Measurements from ENCODE around the gene FAP. TPM values are rescaled to one million over a fixed set of nuclear protein-coding genes. Genes with fewer than 3 reads are reported as not detected.

FAP gene
- total RNA-seq, 1 donor from 2014 or later = not detected

DNA sequence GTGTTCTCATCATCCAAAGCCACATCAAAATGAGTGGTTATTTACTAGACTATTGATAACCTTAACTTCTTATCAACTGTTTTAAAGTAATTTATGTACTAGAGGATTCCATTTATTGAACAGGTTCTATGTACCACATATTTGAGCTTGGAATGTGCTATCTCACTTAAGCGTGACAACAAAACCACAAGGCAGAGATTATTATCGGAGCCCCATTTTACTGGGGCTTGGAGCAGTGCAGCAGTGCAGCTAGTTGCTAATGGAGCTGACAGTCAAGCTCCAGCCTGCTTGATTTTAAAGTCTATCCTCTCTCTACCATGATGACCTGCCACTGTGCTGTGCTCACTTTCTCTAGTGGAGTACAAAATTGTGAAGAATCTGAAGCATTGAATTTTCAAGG is 115.8 kb downstream of the FAP start:
- Mint-ChIP-seq H3K27ac (no peak overlapping the region), H3K36me3 (no peaks in the 10 kb centered on the region), H3K9me3 (peaks cover 4% of the 10 kb centered on the region), H3K4me1 (no peaks in the 10 kb centered on the region), H3K4me3 (no peak overlapping the region), H3K27me3 (ENCODE audit: insufficient read depth, low read depth) (no peaks in the 10 kb centered on the region)
- Histone ChIP-seq H3K27ac (no peak overlapping the region), H3K79me2 (ENCODE audit: low read depth) (no peaks in the 10 kb centered on the region), H3K9ac (no peak overlapping the region), H3K27me3 (no peaks in the 10 kb centered on the region), H3K9me3 (ENCODE audit: low read depth) (no peaks in the 10 kb centered on the region), H2AFZ (replicated peaks) (no peak overlapping the region), H3K4me1 (no peaks in the 10 kb centered on the region), H4K20me1 (ENCODE audit: low read depth) (no peaks in the 10 kb centered on the region), H3K4me3 (no peak overlapping the region), H3K4me2 (no peak overlapping the region), H3K36me3 (no peaks in the 10 kb centered on the region), H3F3A (ENCODE audit: low read depth) (no peaks in the 10 kb centered on the region)
- no peak for DNase-seq (ENCODE audit: low spot score)
- TF ChIP-seq, protein P1, sequence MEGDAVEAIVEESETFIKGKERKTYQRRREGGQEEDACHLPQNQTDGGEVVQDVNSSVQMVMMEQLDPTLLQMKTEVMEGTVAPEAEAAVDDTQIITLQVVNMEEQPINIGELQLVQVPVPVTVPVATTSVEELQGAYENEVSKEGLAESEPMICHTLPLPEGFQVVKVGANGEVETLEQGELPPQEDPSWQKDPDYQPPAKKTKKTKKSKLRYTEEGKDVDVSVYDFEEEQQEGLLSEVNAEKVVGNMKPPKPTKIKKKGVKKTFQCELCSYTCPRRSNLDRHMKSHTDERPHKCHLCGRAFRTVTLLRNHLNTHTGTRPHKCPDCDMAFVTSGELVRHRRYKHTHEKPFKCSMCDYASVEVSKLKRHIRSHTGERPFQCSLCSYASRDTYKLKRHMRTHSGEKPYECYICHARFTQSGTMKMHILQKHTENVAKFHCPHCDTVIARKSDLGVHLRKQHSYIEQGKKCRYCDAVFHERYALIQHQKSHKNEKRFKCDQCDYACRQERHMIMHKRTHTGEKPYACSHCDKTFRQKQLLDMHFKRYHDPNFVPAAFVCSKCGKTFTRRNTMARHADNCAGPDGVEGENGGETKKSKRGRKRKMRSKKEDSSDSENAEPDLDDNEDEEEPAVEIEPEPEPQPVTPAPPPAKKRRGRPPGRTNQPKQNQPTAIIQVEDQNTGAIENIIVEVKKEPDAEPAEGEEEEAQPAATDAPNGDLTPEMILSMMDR (IDR thresholded peaks at IDR 0.05) = no peak
- TF ChIP-seq EZH2phosphoT487 (IDR thresholded peaks at IDR 0.05) (no peak), EZH2 (IDR thresholded peaks at IDR 0.05) (no peak)

DNA sequence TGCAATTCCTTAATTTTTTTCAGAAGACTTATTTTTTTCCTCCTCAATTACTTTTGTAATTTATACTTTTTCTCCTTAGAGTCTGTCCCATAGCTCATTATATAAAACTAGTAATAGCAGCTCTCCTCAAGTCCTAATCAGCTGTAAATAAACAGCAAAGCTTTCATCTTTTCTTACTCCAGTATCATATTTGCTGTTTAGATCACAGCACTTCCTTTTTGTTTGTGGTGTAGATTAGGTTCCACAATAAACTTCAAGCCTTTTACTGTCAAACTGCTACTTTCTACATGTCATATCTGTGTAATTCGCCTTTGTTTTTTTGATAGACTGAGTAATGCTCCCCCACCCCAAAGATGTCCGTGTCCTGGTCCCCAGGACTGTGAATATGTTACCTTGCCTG is 116.7 kb downstream of the FAP start:
- no peaks in the 10 kb centered on the region for H3K27me3 ChIP-seq
- no peaks in the 10 kb centered on the region for H3K9me3 ChIP-seq (ENCODE audit: low read depth)
- DNase-seq (ENCODE audit: low spot score) = no peak
- TF ChIP-seq, protein P1 (IDR thresholded peaks at IDR 0.05) = no peak
- no peak for TF ChIP-seq EZH2 (IDR thresholded peaks at IDR 0.05)
- no peak for TF ChIP-seq EZH2phosphoT487 (IDR thresholded peaks at IDR 0.05)
- no peak overlapping the region for H3K4me3 ChIP-seq
- H3K4me1 Mint-ChIP-seq = no peaks in the 10 kb centered on the region
- H3K36me3 ChIP-seq = no peaks in the 10 kb centered on the region
- H3K9me3 Mint-ChIP-seq = peaks cover 4% of the 10 kb centered on the region
- H3K4me1 ChIP-seq = no peaks in the 10 kb centered on the region
- H3K36me3 Mint-ChIP-seq = no peaks in the 10 kb centered on the region
- H3K27me3 Mint-ChIP-seq (ENCODE audit: insufficient read depth, low read depth) = no peaks in the 10 kb centered on the region
- no peak overlapping the region for H3K4me3 Mint-ChIP-seq
- no peak overlapping the region for H3K27ac Mint-ChIP-seq
- no peak overlapping the region for H2AFZ ChIP-seq (replicated peaks)
- H3K27ac ChIP-seq = no peak overlapping the region
- H3K9ac ChIP-seq = no peak overlapping the region
- no peaks in the 10 kb centered on the region for H3F3A ChIP-seq (ENCODE audit: low read depth)
- H4K20me1 ChIP-seq (ENCODE audit: low read depth) = no peaks in the 10 kb centered on the region
- no peak overlapping the region for H3K4me2 ChIP-seq
- H3K79me2 ChIP-seq (ENCODE audit: low read depth) = no peaks in the 10 kb centered on the region

DNA sequence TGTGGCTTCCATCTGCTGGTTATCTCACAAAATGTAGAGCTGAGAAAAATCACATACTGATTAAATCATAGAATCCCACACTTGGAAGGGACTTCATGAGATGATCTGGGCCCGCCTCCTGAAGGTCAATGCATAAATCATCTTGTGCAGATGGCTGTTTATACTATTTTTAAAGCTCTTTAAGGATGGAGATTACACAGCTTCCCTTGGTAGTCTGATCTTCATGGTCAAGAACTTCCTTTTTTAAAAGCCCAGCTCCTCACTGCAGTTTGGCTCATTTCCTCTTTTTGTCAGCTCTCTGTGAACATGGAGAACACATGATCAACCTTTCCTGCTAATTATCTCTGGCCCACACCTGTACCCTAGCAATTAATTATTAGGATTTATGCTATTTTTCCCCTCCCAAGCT is 117.1 kb downstream of the FAP start:
- Histone ChIP-seq H3K79me2 (ENCODE audit: low read depth) (no peaks in the 10 kb centered on the region), H3K4me3 (no peak overlapping the region), H3K27ac (no peak overlapping the region), H3K4me1 (peaks cover under 1% of the 10 kb centered on the region), H4K20me1 (ENCODE audit: low read depth) (no peaks in the 10 kb centered on the region), H3K9me3 (ENCODE audit: low read depth) (no peaks in the 10 kb centered on the region), H3K36me3 (no peaks in the 10 kb centered on the region), H3K27me3 (no peaks in the 10 kb centered on the region), H3K4me2 (no peak overlapping the region), H3K9ac (no peak overlapping the region), H3F3A (ENCODE audit: low read depth) (no peaks in the 10 kb centered on the region), H2AFZ (replicated peaks) (no peak overlapping the region)
- H3K9me3 Mint-ChIP-seq = peaks cover 4% of the 10 kb centered on the region
- H3K4me1 Mint-ChIP-seq = no peaks in the 10 kb centered on the region
- H3K36me3 Mint-ChIP-seq = no peaks in the 10 kb centered on the region
- H3K27me3 Mint-ChIP-seq (ENCODE audit: insufficient read depth, low read depth) = no peaks in the 10 kb centered on the region
- DNase-seq (ENCODE audit: low spot score) = no peak
- H3K4me3 Mint-ChIP-seq = no peak overlapping the region
- TF ChIP-seq, protein P1 (IDR thresholded peaks at IDR 0.05) = no peak
- H3K27ac Mint-ChIP-seq = no peak overlapping the region

- Histone ChIP-seq H3K36me3 (no peaks in the 10 kb centered on the region), H3K9ac (no peak overlapping the region), H3K4me3 (no peak overlapping the region), H3F3A (ENCODE audit: low read depth) (no peaks in the 10 kb centered on the region), H3K79me2 (ENCODE audit: low read depth) (no peaks in the 10 kb centered on the region), H3K9me3 (ENCODE audit: low read depth) (no peaks in the 10 kb centered on the region), H4K20me1 (ENCODE audit: low read depth) (no peaks in the 10 kb centered on the region), H3K27ac (no peak overlapping the region), H3K27me3 (no peaks in the 10 kb centered on the region), H2AFZ (replicated peaks) (no peak overlapping the region), H3K4me2 (no peak overlapping the region), H3K4me1 (peaks cover 10% of the 10 kb centered on the region)
- H3K9me3 Mint-ChIP-seq = no peaks in the 10 kb centered on the region
- H3K4me3 Mint-ChIP-seq = no peak overlapping the region
- no peaks in the 10 kb centered on the region for H3K4me1 Mint-ChIP-seq
- peak; percentile 13 for DNase-seq (ENCODE audit: low spot score)
- H3K27ac Mint-ChIP-seq = no peak overlapping the region
- TF ChIP-seq EZH2 (IDR thresholded peaks at IDR 0.05) (no peak), EZH2phosphoT487 (IDR thresholded peaks at IDR 0.05) (no peak)
- TF ChIP-seq, protein P1 (IDR thresholded peaks at IDR 0.05) = no peak
- no peaks in the 10 kb centered on the region for H3K27me3 Mint-ChIP-seq (ENCODE audit: insufficient read depth, low read depth)
- no peaks in the 10 kb centered on the region for H3K36me3 Mint-ChIP-seq
These were observed 118.1 kb downstream of the FAP start for GRCh38 chr2:162125138-162125537.

Measured in neural progenitor cell (in vitro differentiated cells).